HepG2 (cell line): Measurements from ENCODE around the gene SLC11A1. TPM values are rescaled to one million over a fixed set of nuclear protein-coding genes. Genes with fewer than 3 reads are reported as not detected.

Source experiments
- BCL3 ChIP-seq: sonication (generic); formaldehyde crosslinking; IDR thresholded peaks from 2 replicates; pipeline ENCODE4 v1.5.1; 2020; ENCODE audit warnings: mild to moderate bottlenecking, missing genetic modification reagents, moderate library complexity
- CTCF ChIP-seq: sonication (generic); formaldehyde crosslinking; IDR thresholded peaks from 2 replicates; pipeline ENCODE4 v1.5.0; 2020; ENCODE audit warnings: mild to moderate bottlenecking, missing genetic modification reagents, moderate library complexity
- FOXK2 ChIP-seq: fragments of 450-650 bp; IDR thresholded peaks from 2 replicates; pipeline ENCODE4 v1.6.1; 2016
- GATA4 ChIP-seq: sonication (generic); IDR thresholded peaks from 2 replicates; pipeline ENCODE4 v1.6.1; 2016; ENCODE audit warnings: antibody characterized with exemption, low read depth, borderline replicate concordance
- HES4 ChIP-seq: sonication (generic); formaldehyde crosslinking; IDR thresholded peaks from 2 replicates; pipeline ENCODE4 v1.9.0; 2021; ENCODE audit warnings: mild to moderate bottlenecking, missing genetic modification reagents, borderline replicate concordance
- HMGA1 ChIP-seq: sonication (generic); formaldehyde crosslinking; conservative IDR thresholded peaks from 2 replicates; pipeline ENCODE4 v1.4.0; 2020; ENCODE audit warnings: missing genetic modification reagents
- JUNB ChIP-seq: sonication (generic); formaldehyde crosslinking; IDR thresholded peaks from 2 replicates; pipeline ENCODE4 v1.8.0; 2022; ENCODE audit warnings: missing genetic modification reagents, mild to moderate bottlenecking, borderline replicate concordance
- NFE2 ChIP-seq: sonication (generic); formaldehyde crosslinking; IDR thresholded peaks from 2 replicates; pipeline ENCODE4 v1.4.0; 2020; ENCODE audit warnings: missing genetic modification reagents
- NR2F2 ChIP-seq: IDR thresholded peaks from 2 replicates; pipeline ENCODE4 v1.6.1; 2012; ENCODE audit warnings: low read depth, inconsistent platforms, borderline replicate concordance
- PCBP2 ChIP-seq: fragments of 200-400 bp; formaldehyde crosslinking; optimal IDR thresholded peaks from 2 replicates; pipeline ENCODE3; 2018; ENCODE audit warnings: low read length, low read depth; ENCODE audit not compliant: poor library complexity, severe bottlenecking
- POLR2G ChIP-seq: fragments of 200-400 bp; formaldehyde crosslinking; IDR thresholded peaks from 2 replicates; pipeline ENCODE4 v1.6.1; 2018; ENCODE audit warnings: mild to moderate bottlenecking, low read depth, low read length, moderate library complexity
- SMARCC2 ChIP-seq: fragments of 450-650 bp; IDR thresholded peaks from 2 replicates; pipeline ENCODE4 v1.6.1; 2017; ENCODE audit warnings: antibody characterized with exemption, mild to moderate bottlenecking
- STAT6 ChIP-seq: sonication (generic); formaldehyde crosslinking; IDR thresholded peaks from 2 replicates; pipeline ENCODE4 v1.4.0; 2020; ENCODE audit warnings: missing genetic modification reagents, mild to moderate bottlenecking, borderline replicate concordance
- SUZ12 ChIP-seq: fragments of 150-350 bp; IDR thresholded peaks from 2 replicates; pipeline ENCODE4 v1.6.1; 2014; ENCODE audit warnings: low read depth, low read length
- TFDP1 ChIP-seq: IDR thresholded peaks from 2 replicates; pipeline ENCODE4 v1.6.1; 2016; ENCODE audit warnings: missing compliant biosample characterization, missing genetic modification reagents, borderline replicate concordance
- ZNF136 ChIP-seq: sonication (generic); formaldehyde crosslinking; IDR thresholded peaks from 2 replicates; pipeline ENCODE4 v1.8.1; 2022; ENCODE audit warnings: low read depth, mild to moderate bottlenecking, moderate library complexity, missing genetic modification reagents
- ZNF275 ChIP-seq: sonication (generic); formaldehyde crosslinking; IDR thresholded peaks from 2 replicates; pipeline ENCODE4 v1.8.0; 2022; ENCODE audit warnings: missing genetic modification reagents, mild to moderate bottlenecking, inconsistent platforms, borderline replicate concordance
- ZNF33B ChIP-seq: sonication (generic); formaldehyde crosslinking; IDR thresholded peaks from 2 replicates; pipeline ENCODE4 v1.5.1; 2020; ENCODE audit warnings: mild to moderate bottlenecking, missing genetic modification reagents
- ZNF34 ChIP-seq: sonication (generic); formaldehyde crosslinking; IDR thresholded peaks from 2 replicates; pipeline ENCODE4 v1.4.0; 2020; ENCODE audit warnings: mild to moderate bottlenecking, missing genetic modification reagents, borderline replicate concordance
- ZNF441 ChIP-seq: sonication (generic); formaldehyde crosslinking; IDR thresholded peaks from 2 replicates; pipeline ENCODE4 v1.7.0; 2021; ENCODE audit warnings: missing genetic modification reagents, borderline replicate concordance
- ZNF569 ChIP-seq: sonication (generic); formaldehyde crosslinking; IDR thresholded peaks from 2 replicates; pipeline ENCODE4 v1.5.0; 2020; ENCODE audit warnings: mild to moderate bottlenecking, missing genetic modification reagents, moderate library complexity, borderline replicate concordance
- polyA plus RNA-seq, 8 experiments: library from polyadenylated mRNA; depleted of rRNA in 3 of 8; stranded (reverse) in 7 of 8; unstranded in 1 of 8; fragments of >200 nt; fragmentation: Illumina TruSeq in 4 of 8; extraction: Trizol in 4 of 8; gene quantifications; 2 replicates each; pipeline versions ENCODE4 v1.2.1 to v1.2.3, GENCODE V29; 2011 to 2016; ENCODE audit warnings: low read depth in 4 of 8, missing spikeins in 1 of 8, mixed read lengths in 1 of 8; ENCODE audit not compliant: insufficient read depth in 1 of 8
- total RNA-seq, 5 experiments: library from RNA; depleted of rRNA; stranded (reverse); fragments of >200 nt; fragmentation: Illumina TruSeq; extraction: Trizol; gene quantifications; 2 replicates each; pipeline ENCODE4 v1.2.3, GENCODE V29; 2016; ENCODE audit warnings: low read depth in 1 of 5

Gene SLC11A1
- total and polyA plus RNA-seq, 2 of the 13 experiments (the other 11 are each of a cell fraction or from before 2014, with no cell fraction given): 0.33 to 2.3 TPM

GRCh38 chr2:218389333-218390150 is 7.5 kb downstream of the SLC11A1 start (continued):
- TF ChIP-seq BCL3 (CRISPR knock-in tag): peak; percentile 45; the same call in 1 of the 2 replicates
- no peak for TF ChIP-seq GATA4
- TF ChIP-seq ZNF569 (CRISPR knock-in tag): no peak
- peak; percentile 71 for TF ChIP-seq POLR2G
- TF ChIP-seq STAT6 (CRISPR knock-in tag): no peak
- no peak for TF ChIP-seq PCBP2
- TF ChIP-seq CTCF (CRISPR knock-in tag): peak; percentile 11; the same call in 1 of the 2 replicates
- no peak for TF ChIP-seq HMGA1 (CRISPR knock-in tag)
- no peak for TF ChIP-seq NR2F2
- no peak for TF ChIP-seq ZNF34 (CRISPR knock-in tag)
- TF ChIP-seq SMARCC2: no peak
- no peak for TF ChIP-seq SUZ12
- peak; percentile 22; the same call in 1 of the 2 replicates for TF ChIP-seq TFDP1 (CRISPR knock-in tag)
- no peak for TF ChIP-seq HES4
- no peak for TF ChIP-seq NFE2 (CRISPR knock-in tag)
- TF ChIP-seq FOXK2: no peak
- no peak for TF ChIP-seq ZNF136 (CRISPR knock-in tag)
- TF ChIP-seq ZNF33B (CRISPR knock-in tag): no peak
- no peak for TF ChIP-seq ZNF275 (CRISPR knock-in tag)
- TF ChIP-seq JUNB (CRISPR knock-in tag): no peak
- no peak for TF ChIP-seq ZNF441 (CRISPR knock-in tag)
